Calu3 (cell line): ENCODE results near the gene ATOX1. TPM values are rescaled to one million over a fixed set of nuclear protein-coding genes. Genes with fewer than 3 reads are reported as not detected.
A peak's percentile ranks its signal among the peaks of the same experiment; 100 is the strongest.
"Not testable (repeated sequence)": the region's sequence is repeated elsewhere in the genome, so short reads cannot be mapped to it uniquely, and the experiment has no call there.

Source experiments
- BruUV-seq: library from RNA; stranded (reverse); fragments of 400-500 nt; replicated peaks from 2 replicates; lab custom pipeline; 2021; lab: Mats Ljungman, UMichigan
- CTCF ChIA-PET: fragments of 300-600 bp; sonication (Branson Sonifier 250); formaldehyde crosslinking; loops from one replicate; lab custom pipeline; 2022; ENCODE audit warnings: antibody characterized with exemption; lab: Charles Lee
- DNase-seq: peaks from one replicate; pipeline ENCODE4 v3.0.0; 2022
- H3K27ac Mint-ChIP-seq: one replicate; pipeline ENCODE4 v1.8.0; 2022; ENCODE audit warnings: mixed read lengths; ENCODE audit not compliant: unreplicated experiment
- H3K27me3 Mint-ChIP-seq: one replicate; pipeline ENCODE4 v1.8.0; 2022; ENCODE audit warnings: mixed read lengths; ENCODE audit not compliant: unreplicated experiment
- H3K36me3 Mint-ChIP-seq: one replicate; pipeline ENCODE4 v1.8.0; 2022; ENCODE audit warnings: mild to moderate bottlenecking, moderate library complexity, mixed read lengths; ENCODE audit not compliant: insufficient read depth, unreplicated experiment
- H3K4me1 Mint-ChIP-seq: one replicate; pipeline ENCODE4 v1.8.0; 2022; ENCODE audit warnings: mild to moderate bottlenecking, low read depth, mixed read lengths; ENCODE audit not compliant: unreplicated experiment
- H3K4me3 Mint-ChIP-seq: one replicate; pipeline ENCODE4 v1.8.0; 2022; ENCODE audit warnings: mild to moderate bottlenecking, low read depth, moderate library complexity, mixed read lengths; ENCODE audit not compliant: unreplicated experiment
- H3K9me3 Mint-ChIP-seq: one replicate; pipeline ENCODE4 v1.8.0; 2022; ENCODE audit warnings: low read depth, mixed read lengths; ENCODE audit not compliant: unreplicated experiment
- CTCF ChIP-seq: fragments of 200-600 bp; IDR thresholded peaks from one replicate; pipeline ENCODE4 v1.8.0; 2022; ENCODE audit warnings: antibody characterized with exemption; ENCODE audit not compliant: unreplicated experiment
- intact Hi-C: fragments of 100-400 bp; cut with micrococcal nuclease; formaldehyde crosslinking; loops from one replicate; pipeline ENCODE4 v1.10.0; 2022; ENCODE audit not compliant: unreplicated experiment
- total RNA-seq: library from RNA; stranded (reverse); gene quantifications from 2 replicates; pipeline ENCODE4 v1.2.3, GENCODE V29; 2022

ATOX1 gene
- total RNA-seq, 1 experiment from 2014 or later = 239 TPM

DNA sequence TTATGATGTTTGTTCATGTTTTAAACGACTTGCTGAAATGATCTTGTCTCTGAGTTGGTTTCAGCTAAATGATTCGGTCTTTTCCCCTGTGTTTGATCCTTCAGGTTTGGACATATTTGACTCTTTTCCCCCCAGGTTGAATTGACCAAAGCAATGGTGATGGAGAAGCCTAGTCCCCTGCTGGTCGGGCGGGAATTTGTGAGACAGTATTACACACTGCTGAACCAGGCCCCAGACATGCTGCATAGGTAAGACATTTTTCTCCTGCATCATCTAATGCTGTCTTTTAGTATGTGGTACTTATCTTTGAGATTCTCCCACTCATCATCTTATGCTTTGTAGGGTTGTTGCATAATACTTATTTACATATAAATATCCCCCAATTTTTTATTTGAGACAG is 28.0 kb upstream of the ATOX1 start:
- no TSS peak for BruUV-seq
- TF ChIP-seq CTCF = no peak
- intact Hi-C loops = no loop called here
- no peaks in the 10 kb centered on the region for H3K27me3 Mint-ChIP-seq
- H3K4me1 Mint-ChIP-seq = peaks cover 31% of the 10 kb centered on the region
- peaks cover 64% of the 10 kb centered on the region for H3K36me3 Mint-ChIP-seq
- no peak overlapping the region for H3K27ac Mint-ChIP-seq
- H3K4me3 Mint-ChIP-seq = no peak overlapping the region
- DNase-seq = no peak
- no peaks in the 10 kb centered on the region for H3K9me3 Mint-ChIP-seq
- CTCF ChIA-PET = no interaction called here

GRCh38 chr5:151784141-151784540 is 25.7 kb upstream of the ATOX1 start:
- peak overlapping the region; percentile 54 for H3K27ac Mint-ChIP-seq
- H3K4me3 Mint-ChIP-seq = no peak overlapping the region
- BruUV-seq = no TSS peak
- H3K36me3 Mint-ChIP-seq = peaks cover 40% of the 10 kb centered on the region
- no peak for TF ChIP-seq CTCF
- intact Hi-C loops = no loop called here
- no peaks in the 10 kb centered on the region for H3K9me3 Mint-ChIP-seq
- no peaks in the 10 kb centered on the region for H3K27me3 Mint-ChIP-seq
- H3K4me1 Mint-ChIP-seq = peaks cover 54% of the 10 kb centered on the region
- CTCF ChIA-PET = interaction anchor here (1.6 kb wide), 1 partner anchor 13 kb away, joined by 6 read pairs; the partner anchor contains the start of gene G3BP1
- no peak for DNase-seq

GRCh38 chr5:151783664-151784063 is 25.2 kb upstream of the ATOX1 start:
- H3K27ac Mint-ChIP-seq, intact Hi-C loops, BruUV-seq, H3K27me3 Mint-ChIP-seq, H3K4me3 Mint-ChIP-seq, H3K9me3 Mint-ChIP-seq, DNase-seq: not testable (repeated sequence)
- H3K36me3 Mint-ChIP-seq = peaks cover 36% of the 10 kb centered on the region
- H3K4me1 Mint-ChIP-seq = peaks cover 59% of the 10 kb centered on the region
- CTCF ChIA-PET = interaction anchor here (1.6 kb wide), 1 partner anchor 12 kb away, joined by 6 read pairs; the partner anchor contains the start of gene G3BP1

DNA sequence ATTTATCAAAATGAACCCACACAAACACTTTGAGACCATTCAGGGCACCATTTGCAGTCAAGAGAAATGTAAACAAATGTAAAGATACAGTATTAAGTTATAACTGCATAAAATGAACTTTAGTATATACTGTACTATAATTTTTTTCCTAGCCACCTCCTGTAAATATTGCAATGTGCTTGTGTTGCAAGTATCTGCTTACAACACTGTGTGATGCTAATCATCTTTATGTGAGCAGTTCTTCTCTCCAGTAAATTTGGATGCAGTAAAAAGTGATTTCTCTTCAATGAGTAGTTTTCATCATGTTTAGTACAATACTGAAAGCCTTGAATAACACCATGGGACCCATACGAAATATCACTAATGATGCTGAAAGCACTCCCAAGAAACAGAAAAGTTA is 22.8 kb upstream of the ATOX1 start:
- Mint-ChIP-seq H3K4me3 (no peak overlapping the region), H3K27me3 (no peaks in the 10 kb centered on the region), H3K36me3 (peaks cover 16% of the 10 kb centered on the region), H3K27ac (no peak overlapping the region), H3K9me3 (no peaks in the 10 kb centered on the region), H3K4me1 (peaks cover 75% of the 10 kb centered on the region)
- no TSS peak for BruUV-seq
- no peak for DNase-seq
- CTCF ChIA-PET = interaction anchor here (0.6 kb wide), 2 partner anchors 13 to 573 kb away, joined by 3 to 5 read pairs; no protein-coding TSS in a partner anchor
- intact Hi-C loops = no loop called here
- TF ChIP-seq CTCF = no peak

- Mint-ChIP-seq H3K9me3 (no peaks in the 10 kb centered on the region), H3K4me3 (peak overlapping the region; percentile 43), H3K4me1 (peaks cover 75% of the 10 kb centered on the region), H3K27ac (peak overlapping the region; percentile 13), H3K36me3 (peaks cover 9% of the 10 kb centered on the region), H3K27me3 (no peaks in the 10 kb centered on the region)
- CTCF ChIA-PET = no interaction called here
- no TSS peak for BruUV-seq
- peak; percentile 23 for DNase-seq
- intact Hi-C loops = no loop called here
- TF ChIP-seq CTCF = no peak
Observed at GRCh38 chr5:151780348-151780747, 21.9 kb upstream of the ATOX1 start.
